Measurements from ENCODE around the gene CCDC97. TPM values are rescaled to one million over a fixed set of nuclear protein-coding genes. Genes with fewer than 3 reads are reported as not detected.

Gene CCDC97
- total RNA-seq, 1 donor: 10.1 TPM

- no peak overlapping the region for H3K4me3 ChIP-seq (ENCODE audit: low read length)
- no peaks in the 10 kb centered on the region for H3K27me3 ChIP-seq (ENCODE audit: insufficient read depth, low read length)
- H3K9me3 ChIP-seq (ENCODE audit: low read depth, low read length): no peaks in the 10 kb centered on the region
- peaks cover 57% of the 10 kb centered on the region for H3K4me1 ChIP-seq (ENCODE audit: insufficient read depth, low read length)
Observed at GRCh38 chr19:41321600-41322270, 11.8 kb downstream of the CCDC97 start.

- H3K4me3 ChIP-seq (ENCODE audit: low read length): no peak overlapping the region
- no peaks in the 10 kb centered on the region for H3K27me3 ChIP-seq (ENCODE audit: insufficient read depth, low read length)
- peaks cover 64% of the 10 kb centered on the region for H3K4me1 ChIP-seq (ENCODE audit: insufficient read depth, low read length)
- H3K9me3 ChIP-seq (ENCODE audit: low read depth, low read length): no peaks in the 10 kb centered on the region
Observed at GRCh38 chr19:41322451-41322850, 12.5 kb downstream of the CCDC97 start.

GRCh38 chr19:41323023-41323422 lies 13.1 kb downstream of the CCDC97 start:
- no peak overlapping the region for H3K4me3 ChIP-seq (ENCODE audit: low read length)
- H3K4me1 ChIP-seq (ENCODE audit: insufficient read depth, low read length): peaks cover 70% of the 10 kb centered on the region
- H3K27me3 ChIP-seq (ENCODE audit: insufficient read depth, low read length): no peaks in the 10 kb centered on the region
- no peaks in the 10 kb centered on the region for H3K9me3 ChIP-seq (ENCODE audit: low read depth, low read length)

GRCh38 chr19:41323430-41324125 lies 13.6 kb downstream of the CCDC97 start:
- Histone ChIP-seq H3K4me3 (ENCODE audit: low read length) (no peak overlapping the region), H3K9me3 (ENCODE audit: low read depth, low read length) (no peaks in the 10 kb centered on the region), H3K27me3 (ENCODE audit: insufficient read depth, low read length) (no peaks in the 10 kb centered on the region), H3K4me1 (ENCODE audit: insufficient read depth, low read length) (peaks cover 76% of the 10 kb centered on the region)

GRCh38 chr19:41324231-41324702 lies 14.3 kb downstream of the CCDC97 start:
- no peaks in the 10 kb centered on the region for H3K27me3 ChIP-seq (ENCODE audit: insufficient read depth, low read length)
- no peaks in the 10 kb centered on the region for H3K9me3 ChIP-seq (ENCODE audit: low read depth, low read length)
- H3K4me1 ChIP-seq (ENCODE audit: insufficient read depth, low read length): peaks cover 83% of the 10 kb centered on the region
- no peak overlapping the region for H3K4me3 ChIP-seq (ENCODE audit: low read length)

- peaks cover 91% of the 10 kb centered on the region for H3K4me1 ChIP-seq (ENCODE audit: insufficient read depth, low read length)
- no peak overlapping the region for H3K4me3 ChIP-seq (ENCODE audit: low read length)
- H3K27me3 ChIP-seq (ENCODE audit: insufficient read depth, low read length): no peaks in the 10 kb centered on the region
- no peaks in the 10 kb centered on the region for H3K9me3 ChIP-seq (ENCODE audit: low read depth, low read length)
Observed at GRCh38 chr19:41324921-41325639, 15.1 kb downstream of the CCDC97 start.

- Histone ChIP-seq H3K27me3 (ENCODE audit: insufficient read depth, low read length) (no peaks in the 10 kb centered on the region), H3K4me1 (ENCODE audit: insufficient read depth, low read length) (peaks cover 96% of the 10 kb centered on the region), H3K9me3 (ENCODE audit: low read depth, low read length) (no peaks in the 10 kb centered on the region), H3K4me3 (ENCODE audit: low read length) (no peak overlapping the region)
Observed at GRCh38 chr19:41325640-41325946, 15.6 kb downstream of the CCDC97 start.

- Histone ChIP-seq H3K27me3 (ENCODE audit: insufficient read depth, low read length) (no peaks in the 10 kb centered on the region), H3K4me1 (ENCODE audit: insufficient read depth, low read length) (peaks cover 99% of the 10 kb centered on the region), H3K9me3 (ENCODE audit: low read depth, low read length) (no peaks in the 10 kb centered on the region), H3K4me3 (ENCODE audit: low read length) (no peak overlapping the region)
Observed at GRCh38 chr19:41325947-41326706, 16.2 kb downstream of the CCDC97 start.

- H3K4me3 ChIP-seq (ENCODE audit: low read length): peak overlapping the region; percentile 33
Observed at GRCh38 chr19:41327076-41327575, 17.2 kb downstream of the CCDC97 start.

GRCh38 chr19:41327576-41328156 lies 17.7 kb downstream of the CCDC97 start:
- H3K4me3 ChIP-seq (ENCODE audit: low read length): peak overlapping the region; percentile 33
- no peaks in the 10 kb centered on the region for H3K9me3 ChIP-seq (ENCODE audit: low read depth, low read length)
- no peaks in the 10 kb centered on the region for H3K27me3 ChIP-seq (ENCODE audit: insufficient read depth, low read length)

More at GRCh38 chr19:41327076-41327575, 17.2 kb downstream of the CCDC97 start:
- Histone ChIP-seq H3K9me3 (ENCODE audit: low read depth, low read length) (no peaks in the 10 kb centered on the region), H3K4me1 (ENCODE audit: insufficient read depth, low read length) (peaks cover 98% of the 10 kb centered on the region), H3K27me3 (ENCODE audit: insufficient read depth, low read length) (no peaks in the 10 kb centered on the region)

GRCh38 chr19:41328157-41328841 lies 18.3 kb downstream of the CCDC97 start:
- no peaks in the 10 kb centered on the region for H3K9me3 ChIP-seq (ENCODE audit: low read depth, low read length)
- H3K4me3 ChIP-seq (ENCODE audit: low read length): peak overlapping the region; percentile 33
- H3K27me3 ChIP-seq (ENCODE audit: insufficient read depth, low read length): no peaks in the 10 kb centered on the region
- H3K4me1 ChIP-seq (ENCODE audit: insufficient read depth, low read length): peaks cover 92% of the 10 kb centered on the region

More at GRCh38 chr19:41327576-41328156, 17.7 kb downstream of the CCDC97 start:
- H3K4me1 ChIP-seq (ENCODE audit: insufficient read depth, low read length): peaks cover 95% of the 10 kb centered on the region

- Histone ChIP-seq H3K27me3 (ENCODE audit: insufficient read depth, low read length) (no peaks in the 10 kb centered on the region), H3K4me1 (ENCODE audit: insufficient read depth, low read length) (peaks cover 92% of the 10 kb centered on the region), H3K4me3 (ENCODE audit: low read length) (no peak overlapping the region), H3K9me3 (ENCODE audit: low read depth, low read length) (no peaks in the 10 kb centered on the region)
Observed at GRCh38 chr19:41328842-41329225, 18.9 kb downstream of the CCDC97 start.

GRCh38 chr19:41330481-41330880 lies 20.5 kb downstream of the CCDC97 start:
- Histone ChIP-seq H3K4me3 (ENCODE audit: low read length) (no peak overlapping the region), H3K9me3 (ENCODE audit: low read depth, low read length) (no peaks in the 10 kb centered on the region)

More at GRCh38 chr19:41330481-41330880, 20.5 kb downstream of the CCDC97 start:
- no peaks in the 10 kb centered on the region for H3K27me3 ChIP-seq (ENCODE audit: insufficient read depth, low read length)
- H3K4me1 ChIP-seq (ENCODE audit: insufficient read depth, low read length): peaks cover 92% of the 10 kb centered on the region
